ENCODE results near the gene HAO1.

DNA sequence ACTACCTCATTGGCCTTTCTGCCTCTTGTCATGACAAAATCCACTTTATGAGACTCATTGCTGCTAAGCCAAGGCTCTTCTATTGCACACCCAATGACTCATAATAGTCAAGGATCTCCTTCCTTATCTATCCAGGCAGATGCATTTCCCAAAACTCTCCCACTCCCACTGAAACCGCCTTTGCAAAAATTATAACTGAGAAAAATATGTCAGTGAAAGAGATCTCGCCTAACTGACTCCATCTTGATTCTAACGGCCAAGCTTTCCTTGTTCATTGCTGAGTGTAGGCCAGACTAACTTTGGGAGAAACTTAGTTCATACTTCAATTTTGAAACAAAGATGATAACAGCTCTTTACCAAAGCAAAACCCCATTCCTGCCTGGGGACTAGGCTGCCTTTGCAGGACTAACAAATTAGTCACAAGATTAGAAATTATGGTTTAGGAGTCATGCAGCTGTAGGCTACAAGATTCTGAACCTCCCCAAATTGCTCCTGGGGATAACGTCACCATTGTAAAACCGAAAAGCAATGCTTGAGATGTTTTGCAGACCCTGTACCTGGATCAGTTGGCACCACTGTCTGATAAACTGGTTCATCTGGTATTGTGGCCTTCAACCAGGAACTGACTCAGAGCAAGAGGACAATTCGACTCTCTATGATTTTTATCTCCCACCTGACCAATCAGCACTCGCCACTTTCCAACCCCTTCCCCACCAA, 47.1 kb downstream of the HAO1 start:
- TF ChIP-seq, protein P1, sequence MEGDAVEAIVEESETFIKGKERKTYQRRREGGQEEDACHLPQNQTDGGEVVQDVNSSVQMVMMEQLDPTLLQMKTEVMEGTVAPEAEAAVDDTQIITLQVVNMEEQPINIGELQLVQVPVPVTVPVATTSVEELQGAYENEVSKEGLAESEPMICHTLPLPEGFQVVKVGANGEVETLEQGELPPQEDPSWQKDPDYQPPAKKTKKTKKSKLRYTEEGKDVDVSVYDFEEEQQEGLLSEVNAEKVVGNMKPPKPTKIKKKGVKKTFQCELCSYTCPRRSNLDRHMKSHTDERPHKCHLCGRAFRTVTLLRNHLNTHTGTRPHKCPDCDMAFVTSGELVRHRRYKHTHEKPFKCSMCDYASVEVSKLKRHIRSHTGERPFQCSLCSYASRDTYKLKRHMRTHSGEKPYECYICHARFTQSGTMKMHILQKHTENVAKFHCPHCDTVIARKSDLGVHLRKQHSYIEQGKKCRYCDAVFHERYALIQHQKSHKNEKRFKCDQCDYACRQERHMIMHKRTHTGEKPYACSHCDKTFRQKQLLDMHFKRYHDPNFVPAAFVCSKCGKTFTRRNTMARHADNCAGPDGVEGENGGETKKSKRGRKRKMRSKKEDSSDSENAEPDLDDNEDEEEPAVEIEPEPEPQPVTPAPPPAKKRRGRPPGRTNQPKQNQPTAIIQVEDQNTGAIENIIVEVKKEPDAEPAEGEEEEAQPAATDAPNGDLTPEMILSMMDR (IDR thresholded peaks at IDR 0.05; ENCODE audit: low read depth, low read length), result no peak
- TF ChIP-seq EZH2phosphoT487 (IDR thresholded peaks at IDR 0.05; ENCODE audit: low read depth), result no peak
